HEK293 (cell line): ENCODE results near the gene DCAF8.

Source experiments
- CTCF ChIP-seq: fragments of 450-650 bp; formaldehyde crosslinking; IDR thresholded peaks from 2 replicates; pipeline ENCODE4 v1.5.1; 2016; ENCODE audit warnings: missing biosample characterization, missing genetic modification characterization
- PATZ1 ChIP-seq: fragments of 450-650 bp; formaldehyde crosslinking; IDR thresholded peaks from 2 replicates; pipeline ENCODE4 v1.5.1; 2016; ENCODE audit warnings: missing biosample characterization, missing genetic modification characterization
- SP2 ChIP-seq: fragments of 450-650 bp; formaldehyde crosslinking; IDR thresholded peaks from 2 replicates; pipeline ENCODE4 v1.5.1; 2016; ENCODE audit warnings: missing biosample characterization, missing genetic modification characterization
- ZNF112 ChIP-seq: fragments of 450-650 bp; formaldehyde crosslinking; IDR thresholded peaks from 2 replicates; pipeline ENCODE4 v1.5.0; 2017; ENCODE audit warnings: missing biosample characterization, missing genetic modification characterization
- ZNF174 ChIP-seq: fragments of 450-650 bp; formaldehyde crosslinking; IDR thresholded peaks from 2 replicates; pipeline ENCODE4 v1.5.0; 2017; ENCODE audit warnings: missing biosample characterization, mild to moderate bottlenecking, missing genetic modification characterization
- ZNF175 ChIP-seq: fragments of 450-650 bp; formaldehyde crosslinking; IDR thresholded peaks from 2 replicates; pipeline ENCODE4 v1.5.1; 2016; ENCODE audit warnings: missing biosample characterization, missing genetic modification characterization
- ZNF302 ChIP-seq: fragments of 450-650 bp; formaldehyde crosslinking; IDR thresholded peaks from 2 replicates; pipeline ENCODE4 v1.5.1; 2016; ENCODE audit warnings: missing biosample characterization, missing genetic modification characterization, low read depth
- ZNF585B ChIP-seq: fragments of 450-650 bp; formaldehyde crosslinking; IDR thresholded peaks from 2 replicates; pipeline ENCODE4 v1.5.1; 2016; ENCODE audit warnings: missing biosample characterization, missing genetic modification characterization
- ZNF785 ChIP-seq: fragments of 450-650 bp; formaldehyde crosslinking; IDR thresholded peaks from 2 replicates; pipeline ENCODE4 v1.5.1; 2016; ENCODE audit warnings: missing biosample characterization, missing genetic modification characterization
- ZSCAN23 ChIP-seq: fragments of 450-650 bp; formaldehyde crosslinking; IDR thresholded peaks from 2 replicates; pipeline ENCODE4 v1.5.1; 2016; ENCODE audit warnings: missing biosample characterization, missing genetic modification characterization
- ZSCAN5A ChIP-seq: fragments of 450-650 bp; formaldehyde crosslinking; IDR thresholded peaks from 2 replicates; pipeline ENCODE4 v1.5.1; 2016; ENCODE audit warnings: missing biosample characterization, missing genetic modification characterization
- TF ChIP-seq, protein P1 (sequence below): fragments of 450-650 bp; formaldehyde crosslinking; IDR thresholded peaks from 2 replicates; pipeline ENCODE4 v1.5.1; 2016; ENCODE audit warnings: missing biosample characterization, missing genetic modification characterization
- TF ChIP-seq, protein P2 (sequence below): fragments of 450-650 bp; formaldehyde crosslinking; IDR thresholded peaks from 2 replicates; pipeline ENCODE4 v1.5.1; 2016; ENCODE audit warnings: missing biosample characterization, missing genetic modification characterization
- TF ChIP-seq, protein P3 (sequence below): fragments of 450-650 bp; formaldehyde crosslinking; IDR thresholded peaks from 2 replicates; pipeline ENCODE4 v1.5.1; 2016; ENCODE audit warnings: missing biosample characterization, missing genetic modification characterization

DNA sequence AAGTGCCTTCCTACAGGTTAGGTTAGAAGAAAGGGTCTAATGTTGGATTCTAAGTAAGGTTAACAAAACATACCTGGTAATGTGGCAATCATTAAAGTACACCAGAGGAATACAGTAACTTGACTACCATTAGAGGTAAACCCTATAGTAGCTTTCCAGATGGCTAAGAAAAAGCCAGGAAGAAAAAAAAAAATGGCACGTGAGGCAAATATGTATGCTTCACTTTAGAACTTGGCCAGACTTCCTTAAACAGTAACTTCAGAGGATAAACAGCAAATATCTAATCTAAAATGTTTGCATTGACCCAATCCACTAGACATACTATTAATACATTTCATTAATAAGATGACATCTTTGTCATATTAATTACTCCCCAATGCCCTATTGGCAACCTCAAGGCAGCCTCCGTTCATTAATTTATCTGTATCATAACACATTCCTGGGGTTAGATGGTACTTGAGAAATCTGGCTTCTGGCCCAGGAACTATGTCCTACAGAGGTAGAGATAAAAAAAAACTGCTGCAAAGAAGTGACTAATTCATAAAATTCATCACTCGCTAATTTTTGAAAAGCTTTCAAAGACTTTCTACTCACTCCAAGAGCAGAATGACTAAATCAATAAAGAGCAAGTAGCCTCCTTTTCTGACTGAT lies 5.8 kb downstream of the DCAF8 start:
- TF ChIP-seq ZSCAN5A (tag by site-specific recombination) (no peak), SP2 (tag by site-specific recombination) (no peak), ZNF302 (tag by site-specific recombination) (no peak), CTCF (tag by site-specific recombination) (no peak), ZNF175 (tag by site-specific recombination) (no peak), ZSCAN23 (tag by site-specific recombination) (peak; percentile 15; the same call in 1 of the 2 replicates), ZNF585B (tag by site-specific recombination) (no peak), ZNF785 (no peak), ZNF112 (tag by site-specific recombination) (no peak), ZNF174 (tag by site-specific recombination) (no peak), PATZ1 (tag by site-specific recombination) (no peak)
- TF ChIP-seq, protein P1, sequence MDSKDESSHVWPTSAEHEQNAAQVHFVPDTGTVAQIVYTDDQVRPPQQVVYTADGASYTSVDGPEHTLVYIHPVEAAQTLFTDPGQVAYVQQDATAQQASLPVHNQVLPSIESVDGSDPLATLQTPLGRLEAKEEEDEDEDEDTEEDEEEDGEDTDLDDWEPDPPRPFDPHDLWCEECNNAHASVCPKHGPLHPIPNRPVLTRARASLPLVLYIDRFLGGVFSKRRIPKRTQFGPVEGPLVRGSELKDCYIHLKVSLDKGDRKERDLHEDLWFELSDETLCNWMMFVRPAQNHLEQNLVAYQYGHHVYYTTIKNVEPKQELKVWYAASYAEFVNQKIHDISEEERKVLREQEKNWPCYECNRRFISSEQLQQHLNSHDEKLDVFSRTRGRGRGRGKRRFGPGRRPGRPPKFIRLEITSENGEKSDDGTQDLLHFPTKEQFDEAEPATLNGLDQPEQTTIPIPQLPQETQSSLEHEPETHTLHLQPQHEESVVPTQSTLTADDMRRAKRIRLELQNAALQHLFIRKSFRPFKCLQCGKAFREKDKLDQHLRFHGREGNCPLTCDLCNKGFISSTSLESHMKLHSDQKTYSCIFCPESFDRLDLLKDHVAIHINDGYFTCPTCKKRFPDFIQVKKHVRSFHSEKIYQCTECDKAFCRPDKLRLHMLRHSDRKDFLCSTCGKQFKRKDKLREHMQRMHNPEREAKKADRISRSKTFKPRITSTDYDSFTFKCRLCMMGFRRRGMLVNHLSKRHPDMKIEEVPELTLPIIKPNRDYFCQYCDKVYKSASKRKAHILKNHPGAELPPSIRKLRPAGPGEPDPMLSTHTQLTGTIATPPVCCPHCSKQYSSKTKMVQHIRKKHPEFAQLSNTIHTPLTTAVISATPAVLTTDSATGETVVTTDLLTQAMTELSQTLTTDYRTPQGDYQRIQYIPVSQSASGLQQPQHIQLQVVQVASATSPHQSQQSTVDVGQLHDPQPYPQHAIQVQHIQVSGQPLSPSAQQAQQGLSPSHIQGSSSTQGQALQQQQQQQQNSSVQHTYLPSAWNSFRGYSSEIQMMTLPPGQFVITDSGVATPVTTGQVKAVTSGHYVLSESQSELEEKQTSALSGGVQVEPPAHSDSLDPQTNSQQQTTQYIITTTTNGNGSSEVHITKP (tag by site-specific recombination) = no peak
- TF ChIP-seq, protein P2, sequence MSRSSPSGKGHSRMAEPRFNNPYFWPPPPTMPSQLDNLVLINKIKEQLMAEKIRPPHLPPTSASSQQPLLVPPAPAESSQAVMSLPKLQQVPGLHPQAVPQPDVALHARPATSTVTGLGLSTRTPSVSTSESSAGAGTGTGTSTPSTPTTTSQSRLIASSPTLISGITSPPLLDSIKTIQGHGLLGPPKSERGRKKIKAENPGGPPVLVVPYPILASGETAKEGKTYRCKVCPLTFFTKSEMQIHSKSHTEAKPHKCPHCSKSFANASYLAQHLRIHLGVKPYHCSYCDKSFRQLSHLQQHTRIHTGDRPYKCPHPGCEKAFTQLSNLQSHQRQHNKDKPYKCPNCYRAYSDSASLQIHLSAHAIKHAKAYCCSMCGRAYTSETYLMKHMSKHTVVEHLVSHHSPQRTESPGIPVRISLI = no peak
- TF ChIP-seq, protein P3, sequence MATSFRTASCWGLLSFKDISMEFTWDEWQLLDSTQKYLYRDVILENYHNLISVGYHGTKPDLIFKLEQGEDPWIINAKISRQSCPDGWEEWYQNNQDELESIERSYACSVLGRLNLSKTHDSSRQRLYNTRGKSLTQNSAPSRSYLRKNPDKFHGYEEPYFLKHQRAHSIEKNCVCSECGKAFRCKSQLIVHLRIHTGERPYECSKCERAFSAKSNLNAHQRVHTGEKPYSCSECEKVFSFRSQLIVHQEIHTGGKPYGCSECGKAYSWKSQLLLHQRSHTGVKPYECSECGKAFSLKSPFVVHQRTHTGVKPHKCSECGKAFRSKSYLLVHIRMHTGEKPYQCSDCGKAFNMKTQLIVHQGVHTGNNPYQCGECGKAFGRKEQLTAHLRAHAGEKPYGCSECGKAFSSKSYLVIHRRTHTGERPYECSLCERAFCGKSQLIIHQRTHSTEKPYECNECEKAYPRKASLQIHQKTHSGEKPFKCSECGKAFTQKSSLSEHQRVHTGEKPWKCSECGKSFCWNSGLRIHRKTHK (tag by site-specific recombination) = no peak
